Occipital lobe (tissue), 2 donors: ENCODE results near the gene SLC35D3. TPM values are rescaled to one million over a fixed set of nuclear protein-coding genes. Genes with fewer than 3 reads are reported as not detected.
"Not testable (repeated sequence)": the region's sequence is repeated elsewhere in the genome, so short reads cannot be mapped to it uniquely, and the experiment has no call there.

Source experiments
- DNase-seq: peaks from one replicate; lab custom pipeline; 2025; lab: John Stamatoyannopoulos, UW
- total RNA-seq: library from RNA; depleted of rRNA; stranded (reverse); fragments of >200 nt; gene quantifications from one replicate; pipeline ENCODE4 v1.2.3, GENCODE V29; 2014

SLC35D3 gene
- not detected for total RNA-seq

- DNase-seq, result no peak
These were observed at the start of gene SLC35D3 for GRCh38 chr6:136921936-136922684. TSS of gene SLC35D3 (plus strand) at chr6:136922301. CDS start at chr6:136922429, 128 bp downstream.

- no peak for DNase-seq
These were observed 48.4 kb upstream of the SLC35D3 start for GRCh38 chr6:136873748-136874147.

- not testable (repeated sequence) for DNase-seq
These were observed 45.6 kb upstream of the SLC35D3 start for GRCh38 chr6:136876469-136876868.

GRCh38 chr6:136880748-136881460 lies 41.2 kb upstream of the SLC35D3 start:
- DNase-seq, result no peak

GRCh38 chr6:136886091-136886490 lies 36.0 kb upstream of the SLC35D3 start:
- DNase-seq, result no peak

- no peak for DNase-seq
These were observed 34.1 kb upstream of the SLC35D3 start for GRCh38 chr6:136887953-136888352.

- no peak for DNase-seq
These were observed 32.6 kb upstream of the SLC35D3 start for GRCh38 chr6:136889271-136890193.

GRCh38 chr6:136890194-136890839 lies 31.8 kb upstream of the SLC35D3 start:
- no peak for DNase-seq

GRCh38 chr6:136890986-136891385 lies 31.1 kb upstream of the SLC35D3 start:
- DNase-seq, result no peak

GRCh38 chr6:136893187-136893586 lies 28.9 kb upstream of the SLC35D3 start:
- DNase-seq, result no peak

- no peak for DNase-seq
These were observed 26.2 kb upstream of the SLC35D3 start for GRCh38 chr6:136895901-136896300.

GRCh38 chr6:136897071-136897470 lies 25.0 kb upstream of the SLC35D3 start:
- DNase-seq, result no peak

GRCh38 chr6:136901212-136901784 lies 20.8 kb upstream of the SLC35D3 start:
- DNase-seq, result no peak

- DNase-seq, result not testable (repeated sequence)
These were observed 17.6 kb upstream of the SLC35D3 start for GRCh38 chr6:136904477-136904876.

GRCh38 chr6:136914947-136915346 lies 7.2 kb upstream of the SLC35D3 start:
- DNase-seq, result no peak

- no peak for DNase-seq
These were observed 3.4 kb upstream of the SLC35D3 start for GRCh38 chr6:136918706-136919105.

GRCh38 chr6:136920216-136920615 lies 1.9 kb upstream of the SLC35D3 start:
- no peak for DNase-seq

GRCh38 chr6:136920671-136921380 lies 1.3 kb upstream of the SLC35D3 start:
- DNase-seq, result no peak

- no peak for DNase-seq
These were observed 643 bp upstream of the SLC35D3 start for GRCh38 chr6:136921381-136921935.

GRCh38 chr6:136922685-136923006 lies 545 bp downstream of the SLC35D3 start:
- DNase-seq, result no peak
